GM23338 (cell line): ENCODE data around the gene RNLS. TPM values are rescaled to one million over a fixed set of nuclear protein-coding genes. Genes with fewer than 3 reads are reported as not detected.

Experiments used
- ATAC-seq: fragments of 200-7000 bp; cut with Tn5 transposase; 3 replicates; pipeline ENCODE4 v1.9.1; 2020
- DNase-seq: peaks from one replicate; pipeline ENCODE4 v3.0.0-alpha.2; 2015; ENCODE audit warnings: low spot score
- H2AFZ ChIP-seq: fragments of 200-600 bp; sonication (generic); 2 replicates; pipeline ENCODE4 v1.8.0; 2016; ENCODE audit warnings: antibody characterized with exemption, mild to moderate bottlenecking, moderate library complexity
- H3F3A ChIP-seq: fragments of 200-600 bp; sonication (generic); replicated peaks from 2 replicates; pipeline ENCODE4 v1.8.0; 2017; ENCODE audit warnings: antibody characterized with exemption, mixed run types, low read depth
- H3K27ac ChIP-seq: fragments of 200-600 bp; sonication (generic); 2 replicates; pipeline ENCODE4 v1.6.1; 2016; ENCODE audit warnings: low read depth
- H3K27me3 ChIP-seq: fragments of 200-600 bp; sonication (generic); 2 replicates; pipeline ENCODE4 v1.8.0; 2016; ENCODE audit warnings: mild to moderate bottlenecking, mixed run types, moderate library complexity; ENCODE audit not compliant: insufficient read depth
- H3K36me3 ChIP-seq: fragments of 200-600 bp; sonication (generic); 2 replicates; pipeline ENCODE4 v1.8.0; 2016; ENCODE audit warnings: mild to moderate bottlenecking; ENCODE audit not compliant: insufficient read depth
- H3K4me1 ChIP-seq: fragments of 200-600 bp; sonication (generic); 2 replicates; pipeline ENCODE4 v1.8.0; 2016; ENCODE audit warnings: mild to moderate bottlenecking, moderate library complexity; ENCODE audit not compliant: insufficient read depth
- H3K4me2 ChIP-seq: fragments of 200-600 bp; sonication (generic); 2 replicates; pipeline ENCODE4 v1.7.1; 2017; ENCODE audit warnings: mixed run types
- H3K4me3 ChIP-seq: fragments of 200-600 bp; sonication (generic); 2 replicates; pipeline ENCODE4 v1.6.1; 2016; ENCODE audit warnings: mixed run types
- H3K79me2 ChIP-seq: fragments of 200-600 bp; sonication (generic); replicated peaks from 2 replicates; pipeline ENCODE4 v1.8.0; 2017; ENCODE audit warnings: mild to moderate bottlenecking; ENCODE audit not compliant: insufficient read depth
- H3K9me2 ChIP-seq: fragments of 200-600 bp; sonication (generic); 2 replicates; pipeline ENCODE4 v1.8.0; 2017; ENCODE audit not compliant: insufficient read depth
- H4K20me1 ChIP-seq: fragments of 200-600 bp; sonication (generic); replicated peaks from 2 replicates; pipeline ENCODE4 v1.8.0; 2017; ENCODE audit warnings: mild to moderate bottlenecking; ENCODE audit not compliant: insufficient read depth
- H3K27ac Mint-ChIP-seq: 2 replicates; pipeline ENCODE4 v1.8.0; 2020; ENCODE audit warnings: inconsistent platforms, mild to moderate bottlenecking, moderate library complexity, mixed read lengths
- H3K27me3 Mint-ChIP-seq: 3 replicates; pipeline ENCODE4 v1.8.0; 2022; ENCODE audit warnings: low read depth, mild to moderate bottlenecking, moderate library complexity, mixed read lengths, inconsistent platforms; ENCODE audit not compliant: insufficient read depth, poor library complexity
- H3K36me3 Mint-ChIP-seq: 3 replicates; pipeline ENCODE4 v1.8.0; 2021; ENCODE audit warnings: low read depth, mild to moderate bottlenecking, inconsistent platforms, moderate library complexity, mixed read lengths
- H3K4me1 Mint-ChIP-seq: 3 replicates; pipeline ENCODE4 v1.8.0; 2020; ENCODE audit warnings: mild to moderate bottlenecking, inconsistent platforms, mixed read lengths
- H3K4me3 Mint-ChIP-seq: 3 replicates; pipeline ENCODE4 v1.8.0; 2021; ENCODE audit warnings: moderate library complexity, mild to moderate bottlenecking, inconsistent platforms, mixed read lengths
- H3K9me3 Mint-ChIP-seq: 3 replicates; pipeline ENCODE4 v1.8.0; 2020; ENCODE audit warnings: moderate library complexity, mild to moderate bottlenecking, inconsistent platforms, mixed read lengths
- CREB1 ChIP-seq: fragments of 250-450 bp; sonication (Bioruptor Pico); IDR thresholded peaks from 2 replicates; pipeline ENCODE4 v1.5.0; 2020; ENCODE audit warnings: low read depth, mild to moderate bottlenecking, moderate library complexity
- EZH2 ChIP-seq: fragments of 200-600 bp; sonication (generic); IDR thresholded peaks from one replicate; pipeline ENCODE4 v1.8.0; 2017; ENCODE audit warnings: antibody characterized with exemption, mild to moderate bottlenecking, low read depth; ENCODE audit not compliant: unreplicated experiment
- EZH2phosphoT487 ChIP-seq: fragments of 200-600 bp; sonication (generic); IDR thresholded peaks from one replicate; pipeline ENCODE4 v1.8.1; 2018; ENCODE audit warnings: antibody characterized with exemption; ENCODE audit not compliant: unreplicated experiment
- JUNB ChIP-seq: IDR thresholded peaks from one replicate; pipeline ENCODE4 v1.6.1; 2016; ENCODE audit warnings: antibody characterized with exemption; ENCODE audit not compliant: unreplicated experiment
- NANOG ChIP-seq: IDR thresholded peaks from 2 replicates; pipeline ENCODE4 v1.6.1; 2016; ENCODE audit warnings: antibody characterized with exemption, borderline replicate concordance
- POLR2AphosphoS5 ChIP-seq: IDR thresholded peaks from 2 replicates; pipeline ENCODE4 v1.6.1; 2016; ENCODE audit warnings: antibody characterized with exemption, low read depth
- STAT1 ChIP-seq: IDR thresholded peaks from one replicate; pipeline ENCODE4 v1.6.1; 2016; ENCODE audit warnings: antibody characterized with exemption; ENCODE audit not compliant: unreplicated experiment
- ZNF114 ChIP-seq: fragments of 250-450 bp; sonication (Bioruptor Pico); IDR thresholded peaks from 2 replicates; pipeline ENCODE4 v1.5.0; 2020; ENCODE audit warnings: mild to moderate bottlenecking, moderate library complexity
- ZNF331 ChIP-seq: fragments of 250-450 bp; sonication (Bioruptor Pico); IDR thresholded peaks from 2 replicates; pipeline ENCODE4 v1.5.0; 2020; ENCODE audit warnings: low read depth, mild to moderate bottlenecking, moderate library complexity
- polyA plus RNA-seq: library from polyadenylated mRNA; unstranded; fragments of >200 nt; fragmentation: Nextera tagmentation; extraction: Ambion mirVana; gene quantifications from 2 replicates; pipeline ENCODE4 v1.2.1, GENCODE V29; 2016
- total RNA-seq: library from RNA; depleted of rRNA; stranded (reverse); fragments of >200 nt; shearing (Covaris generic); gene quantifications from 2 replicates; pipeline ENCODE4 v1.2.3, GENCODE V29; 2014
- TF ChIP-seq, protein P1 (sequence below): IDR thresholded peaks from 2 replicates; pipeline ENCODE4 v1.6.1; 2016; ENCODE audit warnings: antibody characterized with exemption
- TF ChIP-seq, protein P2 (sequence below): IDR thresholded peaks from one replicate; pipeline ENCODE4 v1.6.1; 2018; ENCODE audit warnings: antibody characterized with exemption; ENCODE audit not compliant: unreplicated experiment
- TF ChIP-seq, protein P3 (sequence below), 2 experiments: fragments of 200-600 bp in 1 of 2; sonication (generic) in 1 of 2; conservative IDR thresholded peaks; 2 replicates each; pipeline versions ENCODE4 v1.5.1 to v1.6.1; 2016 to 2017; ENCODE audit warnings: antibody characterized with exemption in 2 of 2, low read depth in 2 of 2, mild to moderate bottlenecking in 2 of 2, moderate library complexity in 1 of 2
- TF ChIP-seq, protein P4 (sequence below): fragments of 250-450 bp; sonication (Bioruptor Pico); IDR thresholded peaks from 2 replicates; pipeline ENCODE4 v1.5.0; 2020; ENCODE audit warnings: mild to moderate bottlenecking, moderate library complexity

RNLS gene
- total and polyA plus RNA-seq, 2 experiments from 2014 or later, result 8.8 to 15.2 TPM

DNA sequence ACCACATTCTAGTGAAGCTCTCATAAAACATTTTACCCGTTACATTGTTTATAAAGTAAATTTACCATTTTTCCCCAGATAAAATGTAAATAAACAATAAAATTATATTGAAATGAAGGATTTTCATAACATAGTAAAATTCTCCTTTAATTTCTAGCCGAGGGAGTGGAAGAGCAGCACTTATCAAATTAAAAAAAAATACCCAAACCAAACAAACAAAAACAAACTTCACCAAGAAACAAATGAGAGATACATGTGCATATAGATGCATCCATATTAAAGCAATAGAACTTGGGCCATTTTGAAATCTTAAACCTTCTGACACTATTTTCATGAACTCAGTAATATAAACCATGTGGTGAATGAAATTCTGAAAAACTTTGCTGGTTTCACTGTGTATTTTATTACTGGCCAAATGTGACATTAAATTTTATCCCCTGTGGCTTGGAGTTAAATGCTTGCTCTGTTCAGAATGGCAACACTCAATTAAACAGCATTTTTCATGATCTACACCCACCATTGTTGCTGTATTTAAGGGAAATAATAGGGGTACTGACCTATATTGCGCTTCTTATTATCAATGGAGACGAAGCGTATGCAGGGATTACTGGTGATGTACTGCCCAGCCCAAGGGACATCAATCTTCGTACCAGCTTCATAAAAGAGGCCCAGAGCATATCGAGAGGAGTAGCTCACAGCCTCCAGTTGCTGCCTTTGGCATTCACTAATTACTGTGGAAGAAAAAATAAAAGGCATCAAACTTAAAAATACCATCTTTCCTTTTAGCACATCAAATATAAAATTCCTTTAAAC, 220.9 kb downstream of the RNLS start:
- no peaks in the 10 kb centered on the region; the same call in 2 of the 3 replicates for H3K9me3 Mint-ChIP-seq

More for the DNA sequence above, 220.9 kb downstream of the RNLS start:
- H3K27ac ChIP-seq, result no peak overlapping the region
- H3K36me3 ChIP-seq, result no peaks in the 10 kb centered on the region
- Mint-ChIP-seq H3K4me3 (no peak overlapping the region), H3K4me1 (no peaks in the 10 kb centered on the region), H3K27ac (no peak overlapping the region), H3K27me3 (peaks cover 4% of the 10 kb centered on the region), H3K36me3 (no peaks in the 10 kb centered on the region)
- DNase-seq (no peak), ATAC-seq (no peak)
- no peaks in the 10 kb centered on the region for H3F3A ChIP-seq
- no peak overlapping the region for H2AFZ ChIP-seq
- no peak overlapping the region for H3K4me2 ChIP-seq
- no peaks in the 10 kb centered on the region for H3K79me2 ChIP-seq
- H3K4me3 ChIP-seq, result no peak overlapping the region
- H3K27me3 ChIP-seq, result no peaks in the 10 kb centered on the region
- H4K20me1 ChIP-seq, result no peaks in the 10 kb centered on the region
- TF ChIP-seq JUNB (no peak), EZH2 (no peak), ZNF114 (CRISPR knock-in tag) (no peak), POLR2AphosphoS5 (no peak), CREB1 (CRISPR knock-in tag) (no peak), STAT1 (no peak), NANOG (no peak), EZH2phosphoT487 (no peak), ZNF331 (CRISPR knock-in tag) (no peak)
- TF ChIP-seq, protein P1, sequence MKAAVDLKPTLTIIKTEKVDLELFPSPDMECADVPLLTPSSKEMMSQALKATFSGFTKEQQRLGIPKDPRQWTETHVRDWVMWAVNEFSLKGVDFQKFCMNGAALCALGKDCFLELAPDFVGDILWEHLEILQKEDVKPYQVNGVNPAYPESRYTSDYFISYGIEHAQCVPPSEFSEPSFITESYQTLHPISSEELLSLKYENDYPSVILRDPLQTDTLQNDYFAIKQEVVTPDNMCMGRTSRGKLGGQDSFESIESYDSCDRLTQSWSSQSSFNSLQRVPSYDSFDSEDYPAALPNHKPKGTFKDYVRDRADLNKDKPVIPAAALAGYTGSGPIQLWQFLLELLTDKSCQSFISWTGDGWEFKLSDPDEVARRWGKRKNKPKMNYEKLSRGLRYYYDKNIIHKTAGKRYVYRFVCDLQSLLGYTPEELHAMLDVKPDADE, result no peak
- TF ChIP-seq, protein P2, sequence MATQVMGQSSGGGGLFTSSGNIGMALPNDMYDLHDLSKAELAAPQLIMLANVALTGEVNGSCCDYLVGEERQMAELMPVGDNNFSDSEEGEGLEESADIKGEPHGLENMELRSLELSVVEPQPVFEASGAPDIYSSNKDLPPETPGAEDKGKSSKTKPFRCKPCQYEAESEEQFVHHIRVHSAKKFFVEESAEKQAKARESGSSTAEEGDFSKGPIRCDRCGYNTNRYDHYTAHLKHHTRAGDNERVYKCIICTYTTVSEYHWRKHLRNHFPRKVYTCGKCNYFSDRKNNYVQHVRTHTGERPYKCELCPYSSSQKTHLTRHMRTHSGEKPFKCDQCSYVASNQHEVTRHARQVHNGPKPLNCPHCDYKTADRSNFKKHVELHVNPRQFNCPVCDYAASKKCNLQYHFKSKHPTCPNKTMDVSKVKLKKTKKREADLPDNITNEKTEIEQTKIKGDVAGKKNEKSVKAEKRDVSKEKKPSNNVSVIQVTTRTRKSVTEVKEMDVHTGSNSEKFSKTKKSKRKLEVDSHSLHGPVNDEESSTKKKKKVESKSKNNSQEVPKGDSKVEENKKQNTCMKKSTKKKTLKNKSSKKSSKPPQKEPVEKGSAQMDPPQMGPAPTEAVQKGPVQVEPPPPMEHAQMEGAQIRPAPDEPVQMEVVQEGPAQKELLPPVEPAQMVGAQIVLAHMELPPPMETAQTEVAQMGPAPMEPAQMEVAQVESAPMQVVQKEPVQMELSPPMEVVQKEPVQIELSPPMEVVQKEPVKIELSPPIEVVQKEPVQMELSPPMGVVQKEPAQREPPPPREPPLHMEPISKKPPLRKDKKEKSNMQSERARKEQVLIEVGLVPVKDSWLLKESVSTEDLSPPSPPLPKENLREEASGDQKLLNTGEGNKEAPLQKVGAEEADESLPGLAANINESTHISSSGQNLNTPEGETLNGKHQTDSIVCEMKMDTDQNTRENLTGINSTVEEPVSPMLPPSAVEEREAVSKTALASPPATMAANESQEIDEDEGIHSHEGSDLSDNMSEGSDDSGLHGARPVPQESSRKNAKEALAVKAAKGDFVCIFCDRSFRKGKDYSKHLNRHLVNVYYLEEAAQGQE, result no peak
- TF ChIP-seq, protein P3, sequence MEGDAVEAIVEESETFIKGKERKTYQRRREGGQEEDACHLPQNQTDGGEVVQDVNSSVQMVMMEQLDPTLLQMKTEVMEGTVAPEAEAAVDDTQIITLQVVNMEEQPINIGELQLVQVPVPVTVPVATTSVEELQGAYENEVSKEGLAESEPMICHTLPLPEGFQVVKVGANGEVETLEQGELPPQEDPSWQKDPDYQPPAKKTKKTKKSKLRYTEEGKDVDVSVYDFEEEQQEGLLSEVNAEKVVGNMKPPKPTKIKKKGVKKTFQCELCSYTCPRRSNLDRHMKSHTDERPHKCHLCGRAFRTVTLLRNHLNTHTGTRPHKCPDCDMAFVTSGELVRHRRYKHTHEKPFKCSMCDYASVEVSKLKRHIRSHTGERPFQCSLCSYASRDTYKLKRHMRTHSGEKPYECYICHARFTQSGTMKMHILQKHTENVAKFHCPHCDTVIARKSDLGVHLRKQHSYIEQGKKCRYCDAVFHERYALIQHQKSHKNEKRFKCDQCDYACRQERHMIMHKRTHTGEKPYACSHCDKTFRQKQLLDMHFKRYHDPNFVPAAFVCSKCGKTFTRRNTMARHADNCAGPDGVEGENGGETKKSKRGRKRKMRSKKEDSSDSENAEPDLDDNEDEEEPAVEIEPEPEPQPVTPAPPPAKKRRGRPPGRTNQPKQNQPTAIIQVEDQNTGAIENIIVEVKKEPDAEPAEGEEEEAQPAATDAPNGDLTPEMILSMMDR (conservative IDR thresholded peaks at IDR 0.05; ENCODE audit: low read depth in 2 of 2), result no peak
- TF ChIP-seq, protein P4, sequence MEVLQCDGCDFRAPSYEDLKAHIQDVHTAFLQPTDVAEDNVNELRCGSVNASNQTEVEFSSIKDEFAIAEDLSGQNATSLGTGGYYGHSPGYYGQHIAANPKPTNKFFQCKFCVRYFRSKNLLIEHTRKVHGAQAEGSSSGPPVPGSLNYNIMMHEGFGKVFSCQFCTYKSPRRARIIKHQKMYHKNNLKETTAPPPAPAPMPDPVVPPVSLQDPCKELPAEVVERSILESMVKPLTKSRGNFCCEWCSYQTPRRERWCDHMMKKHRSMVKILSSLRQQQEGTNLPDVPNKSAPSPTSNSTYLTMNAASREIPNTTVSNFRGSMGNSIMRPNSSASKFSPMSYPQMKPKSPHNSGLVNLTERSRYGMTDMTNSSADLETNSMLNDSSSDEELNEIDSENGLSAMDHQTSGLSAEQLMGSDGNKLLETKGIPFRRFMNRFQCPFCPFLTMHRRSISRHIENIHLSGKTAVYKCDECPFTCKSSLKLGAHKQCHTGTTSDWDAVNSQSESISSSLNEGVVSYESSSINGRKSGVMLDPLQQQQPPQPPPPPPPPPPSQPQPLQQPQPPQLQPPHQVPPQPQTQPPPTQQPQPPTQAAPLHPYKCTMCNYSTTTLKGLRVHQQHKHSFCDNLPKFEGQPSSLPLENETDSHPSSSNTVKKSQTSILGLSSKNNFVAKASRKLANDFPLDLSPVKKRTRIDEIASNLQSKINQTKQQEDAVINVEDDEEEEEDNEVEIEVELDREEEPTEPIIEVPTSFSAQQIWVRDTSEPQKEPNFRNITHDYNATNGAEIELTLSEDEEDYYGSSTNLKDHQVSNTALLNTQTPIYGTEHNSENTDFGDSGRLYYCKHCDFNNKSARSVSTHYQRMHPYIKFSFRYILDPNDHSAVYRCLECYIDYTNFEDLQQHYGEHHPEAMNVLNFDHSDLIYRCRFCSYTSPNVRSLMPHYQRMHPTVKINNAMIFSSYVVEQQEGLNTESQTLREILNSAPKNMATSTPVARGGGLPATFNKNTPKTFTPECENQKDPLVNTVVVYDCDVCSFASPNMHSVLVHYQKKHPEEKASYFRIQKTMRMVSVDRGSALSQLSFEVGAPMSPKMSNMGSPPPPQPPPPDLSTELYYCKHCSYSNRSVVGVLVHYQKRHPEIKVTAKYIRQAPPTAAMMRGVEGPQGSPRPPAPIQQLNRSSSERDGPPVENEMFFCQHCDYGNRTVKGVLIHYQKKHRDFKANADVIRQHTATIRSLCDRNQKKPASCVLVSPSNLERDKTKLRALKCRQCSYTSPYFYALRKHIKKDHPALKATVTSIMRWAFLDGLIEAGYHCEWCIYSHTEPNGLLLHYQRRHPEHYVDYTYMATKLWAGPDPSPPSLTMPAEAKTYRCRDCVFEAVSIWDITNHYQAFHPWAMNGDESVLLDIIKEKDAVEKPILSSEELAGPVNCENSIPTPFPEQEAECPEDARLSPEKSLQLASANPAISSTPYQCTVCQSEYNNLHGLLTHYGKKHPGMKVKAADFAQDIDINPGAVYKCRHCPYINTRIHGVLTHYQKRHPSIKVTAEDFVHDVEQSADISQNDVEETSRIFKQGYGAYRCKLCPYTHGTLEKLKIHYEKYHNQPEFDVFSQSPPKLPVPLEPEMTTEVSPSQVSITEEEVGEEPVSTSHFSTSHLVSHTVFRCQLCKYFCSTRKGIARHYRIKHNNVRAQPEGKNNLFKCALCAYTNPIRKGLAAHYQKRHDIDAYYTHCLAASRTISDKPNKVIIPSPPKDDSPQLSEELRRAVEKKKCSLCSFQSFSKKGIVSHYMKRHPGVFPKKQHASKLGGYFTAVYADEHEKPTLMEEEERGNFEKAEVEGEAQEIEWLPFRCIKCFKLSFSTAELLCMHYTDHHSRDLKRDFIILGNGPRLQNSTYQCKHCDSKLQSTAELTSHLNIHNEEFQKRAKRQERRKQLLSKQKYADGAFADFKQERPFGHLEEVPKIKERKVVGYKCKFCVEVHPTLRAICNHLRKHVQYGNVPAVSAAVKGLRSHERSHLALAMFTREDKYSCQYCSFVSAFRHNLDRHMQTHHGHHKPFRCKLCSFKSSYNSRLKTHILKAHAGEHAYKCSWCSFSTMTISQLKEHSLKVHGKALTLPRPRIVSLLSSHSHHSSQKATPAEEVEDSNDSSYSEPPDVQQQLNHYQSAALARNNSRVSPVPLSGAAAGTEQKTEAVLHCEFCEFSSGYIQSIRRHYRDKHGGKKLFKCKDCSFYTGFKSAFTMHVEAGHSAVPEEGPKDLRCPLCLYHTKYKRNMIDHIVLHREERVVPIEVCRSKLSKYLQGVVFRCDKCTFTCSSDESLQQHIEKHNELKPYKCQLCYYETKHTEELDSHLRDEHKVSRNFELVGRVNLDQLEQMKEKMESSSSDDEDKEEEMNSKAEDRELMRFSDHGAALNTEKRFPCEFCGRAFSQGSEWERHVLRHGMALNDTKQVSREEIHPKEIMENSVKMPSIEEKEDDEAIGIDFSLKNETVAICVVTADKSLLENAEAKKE (CRISPR knock-in tag), result no peak
- no peaks in the 10 kb centered on the region; the same call in 1 of the 2 replicates for H3K9me2 ChIP-seq
- H3K4me1 ChIP-seq, result no peaks in the 10 kb centered on the region
